GM21576 (cell line): ENCODE measurements around the gene MICAL3.
"Not testable (repeated sequence)": the region's sequence is repeated elsewhere in the genome, so short reads cannot be mapped to it uniquely, and the experiment has no call there.

Experiments
- ATAC-seq: cut with Tn5 transposase; IDR thresholded peaks from one replicate; pipeline ENCODE4 v1.9.1; 2021; ENCODE audit warnings: mild to moderate bottlenecking, moderate library complexity; ENCODE audit not compliant: unreplicated experiment

The MICAL3 gene

DNA sequence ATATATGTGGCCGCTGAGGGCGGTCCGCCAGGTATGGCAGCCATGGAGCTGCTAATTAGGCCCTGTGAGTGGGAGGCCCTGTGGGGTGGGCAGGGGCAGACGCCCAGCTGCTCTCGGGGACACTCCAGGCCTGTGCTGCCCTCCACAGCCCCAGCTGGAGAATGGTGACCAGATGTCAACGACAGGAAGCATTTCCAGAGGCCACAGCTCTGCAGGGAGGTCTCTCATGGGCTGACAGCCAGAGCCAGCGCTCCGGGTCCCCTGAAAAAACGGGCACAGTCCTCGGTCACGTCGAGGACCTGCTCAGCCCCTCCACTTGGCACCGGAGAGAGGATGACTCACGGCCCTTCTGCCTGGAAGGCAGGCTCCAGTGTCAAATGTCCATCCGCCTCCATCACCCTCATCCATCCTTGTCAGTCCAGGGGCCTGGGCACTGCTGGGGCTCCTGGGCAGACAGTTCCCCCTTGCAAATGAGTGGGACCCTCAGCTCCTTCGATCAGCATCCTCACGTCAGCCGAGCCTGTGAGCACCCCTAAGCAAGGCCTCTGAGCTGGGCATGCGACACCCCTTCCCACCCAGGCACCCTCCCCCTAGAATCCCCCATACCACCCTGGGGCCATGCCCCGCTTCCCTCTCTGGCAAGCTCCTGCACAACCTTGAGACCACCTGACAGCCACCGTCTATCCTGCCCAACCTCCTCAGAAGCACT is 252.0 kb downstream of the MICAL3 start:
- ATAC-seq, result no peak

DNA sequence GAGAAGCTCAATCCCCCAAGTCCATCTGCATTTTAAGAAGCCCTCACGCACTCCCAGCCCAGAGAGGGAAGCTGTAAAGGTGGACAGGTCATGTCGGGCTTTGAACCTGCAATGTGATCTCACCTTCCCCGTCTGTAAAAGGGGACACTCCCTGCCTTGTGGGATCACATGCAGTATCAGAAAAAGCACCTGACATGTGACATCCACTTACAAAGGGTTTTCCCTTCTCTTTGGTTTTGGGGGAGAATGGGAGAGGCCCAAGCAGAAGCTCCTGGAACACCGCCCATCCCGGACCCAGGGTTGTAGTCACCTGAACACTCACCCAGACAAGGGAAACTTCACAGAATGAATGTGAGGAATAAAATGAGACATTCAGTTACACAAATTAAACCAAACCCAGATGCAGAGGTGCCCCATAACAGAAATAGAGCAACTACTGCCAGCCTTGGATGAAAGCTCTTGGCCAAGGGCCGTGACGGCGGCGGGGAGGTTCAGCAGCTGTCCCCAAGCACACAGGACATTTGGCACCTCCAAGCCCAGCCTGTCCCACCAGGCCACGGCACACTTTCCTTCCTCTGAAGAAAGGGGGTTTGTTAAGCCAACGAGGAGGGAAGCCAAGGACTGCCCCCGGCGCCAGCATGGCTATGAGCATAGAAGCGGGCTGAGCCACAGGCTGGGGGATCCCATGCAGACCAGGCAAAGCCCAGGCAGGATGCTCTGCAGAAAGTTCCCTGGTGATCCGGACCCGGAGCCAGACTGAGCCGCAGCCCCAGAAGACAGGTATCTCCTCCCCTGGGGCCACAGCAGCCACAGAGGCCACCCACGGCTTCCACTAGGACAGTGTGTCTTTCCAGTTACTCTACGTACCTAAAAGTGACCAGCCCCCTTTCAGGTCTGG is 253.9 kb downstream of the MICAL3 start:
- no peak for ATAC-seq

DNA sequence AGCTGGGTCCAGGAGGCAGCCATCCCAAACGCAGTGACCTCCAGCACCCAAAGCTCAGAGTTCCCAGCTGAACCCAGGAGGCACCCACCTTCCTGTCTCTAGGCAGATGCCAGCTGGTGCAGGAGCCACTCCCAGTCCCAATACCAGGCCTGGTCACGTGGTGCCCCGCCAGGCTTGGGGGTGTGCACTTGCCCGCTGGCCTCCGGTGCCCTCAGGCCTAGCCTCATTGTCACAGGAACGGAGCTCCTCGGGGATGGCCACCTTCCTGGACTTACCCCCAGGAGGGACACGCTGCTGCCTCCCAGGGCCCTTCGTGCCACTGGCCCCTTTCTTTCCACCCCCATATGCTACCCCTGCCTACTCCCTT is 254.7 kb downstream of the MICAL3 start:
- ATAC-seq, result no peak

DNA sequence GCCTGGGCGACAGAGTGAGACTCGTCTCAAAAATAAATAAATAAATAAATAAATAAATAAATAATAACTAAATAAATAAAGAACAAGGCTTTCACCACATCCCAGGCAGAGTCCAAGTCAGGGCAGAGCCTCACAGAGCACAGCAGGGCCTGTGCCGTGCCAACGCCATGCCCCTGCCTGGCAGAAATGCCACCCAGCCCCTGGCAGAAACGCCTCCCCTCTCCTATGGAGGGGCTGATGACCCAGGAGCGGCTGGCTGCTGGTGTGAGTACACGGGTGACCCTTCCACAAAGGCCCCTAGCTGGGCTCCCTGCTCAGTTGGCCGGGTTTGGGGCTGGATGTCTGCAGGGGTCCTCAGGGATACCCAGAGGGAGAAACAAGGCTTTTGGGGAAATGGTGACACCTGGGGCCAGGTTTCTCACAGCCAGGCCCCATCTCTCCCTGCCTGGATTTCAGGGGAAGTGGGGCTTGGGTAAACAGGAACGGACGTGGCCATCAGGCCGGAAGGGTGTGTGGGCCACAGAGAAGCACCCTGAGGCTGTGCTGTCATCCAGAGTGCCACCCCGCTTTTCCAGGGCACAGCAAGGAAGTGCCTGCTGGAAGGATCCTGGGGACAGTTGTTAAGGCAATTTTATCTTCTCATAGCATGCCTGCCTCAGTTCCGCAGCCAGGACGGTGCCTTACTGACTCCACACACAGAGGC is 255.2 kb downstream of the MICAL3 start:
- ATAC-seq, result no peak

DNA sequence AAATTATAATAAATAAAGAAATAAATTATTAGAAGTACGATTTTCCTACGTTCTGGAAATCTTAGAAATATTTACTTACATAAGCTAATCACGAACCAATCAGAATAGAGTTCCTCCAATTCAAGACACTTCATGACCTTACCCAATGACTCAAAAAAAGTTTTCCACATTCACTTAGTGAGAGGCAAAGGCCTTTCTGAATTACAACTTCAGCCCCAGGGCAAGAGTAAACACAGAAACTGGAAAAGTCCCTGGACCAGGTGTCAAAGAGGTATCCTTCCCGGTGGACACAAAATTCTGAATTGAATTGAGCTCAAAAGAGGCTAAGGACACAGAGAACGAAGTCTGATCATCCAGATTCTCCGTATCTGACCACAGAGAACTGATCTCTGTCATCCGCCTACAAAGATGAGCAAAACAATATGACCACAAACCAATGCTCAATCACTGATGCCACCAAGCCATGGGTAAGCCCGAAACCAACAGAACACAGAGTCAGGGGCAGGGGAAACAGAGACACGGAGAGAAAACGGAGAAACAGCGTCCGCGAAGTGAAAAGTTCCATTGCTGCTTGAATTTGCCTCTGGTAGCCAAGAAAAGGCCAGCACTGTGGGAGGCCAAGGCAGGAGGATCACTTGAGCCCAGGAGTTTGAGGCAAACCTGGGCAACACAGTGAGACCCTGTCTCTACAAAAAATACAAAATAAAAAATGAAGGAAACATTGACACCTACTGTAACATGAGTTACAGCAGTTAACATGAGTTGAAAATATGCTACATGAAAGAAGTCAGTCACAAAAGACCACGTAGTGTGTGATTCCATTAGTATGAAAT is 256.9 kb downstream of the MICAL3 start:
- ATAC-seq, result peak; percentile 68

DNA sequence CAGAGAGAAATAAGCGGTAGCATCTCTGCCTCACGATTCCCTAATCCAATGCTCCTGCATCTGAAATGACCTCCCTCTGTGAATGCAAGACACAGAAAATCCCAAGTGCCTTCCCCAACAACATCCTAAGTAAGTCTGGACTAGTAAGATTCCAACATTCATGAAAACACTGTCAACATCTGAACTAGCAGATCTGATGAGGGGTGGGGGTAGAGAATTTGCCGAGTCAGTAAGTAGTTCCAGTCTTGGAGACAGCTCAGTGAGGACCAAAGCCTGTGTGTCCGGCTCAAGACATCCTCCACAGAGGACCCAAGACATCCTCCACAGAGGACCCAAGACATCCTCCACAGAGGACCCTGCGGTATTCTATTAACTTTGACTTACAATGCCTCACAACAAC is 259.5 kb downstream of the MICAL3 start:
- ATAC-seq, result not testable (repeated sequence)

DNA sequence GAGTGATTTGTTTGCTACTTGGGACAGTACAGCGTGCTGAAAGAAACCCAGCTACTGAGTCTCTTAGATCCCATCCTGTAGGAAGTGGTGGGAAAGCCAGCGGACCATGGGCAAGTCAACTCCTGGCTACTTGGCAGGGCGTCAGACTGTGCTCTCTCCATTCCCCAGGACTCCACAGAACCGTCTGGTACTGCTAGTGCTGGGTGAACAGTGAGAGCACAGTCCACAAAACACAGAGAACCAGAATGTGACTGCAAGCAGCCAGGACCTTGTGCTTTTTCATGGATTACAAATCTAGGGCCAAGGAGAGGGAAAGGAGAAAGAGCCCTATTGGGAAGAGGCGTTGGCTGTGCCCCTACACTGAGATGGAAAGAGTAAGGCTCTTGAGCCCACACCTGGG is 260.3 kb downstream of the MICAL3 start:
- ATAC-seq, result no peak

DNA sequence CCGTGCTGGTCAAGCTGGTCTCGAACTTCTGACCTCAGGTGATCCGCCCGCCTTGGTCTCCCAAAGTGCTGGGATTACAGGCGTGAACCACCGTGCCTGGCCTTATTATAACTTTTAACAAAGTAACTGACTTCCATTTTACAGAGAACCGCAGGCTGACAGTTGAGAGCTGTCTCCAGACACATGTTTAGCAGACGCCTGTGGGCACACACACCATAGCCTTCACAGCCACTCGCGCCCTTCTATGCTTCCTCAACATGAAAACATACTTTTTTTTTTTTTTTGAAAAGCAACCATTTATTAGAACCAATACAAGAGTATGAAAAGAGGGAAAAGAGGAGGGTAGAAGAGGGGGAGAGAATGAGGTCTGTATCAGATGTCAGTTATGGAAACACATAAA is 260.9 kb downstream of the MICAL3 start:
- not testable (repeated sequence) for ATAC-seq

DNA sequence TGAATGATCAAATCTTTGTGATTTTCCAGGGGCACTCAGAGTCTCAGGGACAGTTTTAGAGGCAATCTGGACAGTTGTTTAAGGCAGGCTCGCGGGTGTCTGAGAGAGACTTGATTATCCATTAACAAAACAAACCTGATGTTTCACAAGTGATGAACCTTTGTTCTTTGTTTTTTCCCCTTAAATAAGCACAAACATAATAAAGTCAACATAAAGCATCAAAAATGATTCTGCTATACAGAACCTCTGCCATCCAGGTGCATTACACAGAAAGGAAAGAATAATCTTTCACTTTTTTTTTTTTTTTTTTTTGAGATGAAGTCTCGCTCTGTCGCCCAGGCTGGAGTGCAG is 263.2 kb downstream of the MICAL3 start:
- no peak for ATAC-seq

DNA sequence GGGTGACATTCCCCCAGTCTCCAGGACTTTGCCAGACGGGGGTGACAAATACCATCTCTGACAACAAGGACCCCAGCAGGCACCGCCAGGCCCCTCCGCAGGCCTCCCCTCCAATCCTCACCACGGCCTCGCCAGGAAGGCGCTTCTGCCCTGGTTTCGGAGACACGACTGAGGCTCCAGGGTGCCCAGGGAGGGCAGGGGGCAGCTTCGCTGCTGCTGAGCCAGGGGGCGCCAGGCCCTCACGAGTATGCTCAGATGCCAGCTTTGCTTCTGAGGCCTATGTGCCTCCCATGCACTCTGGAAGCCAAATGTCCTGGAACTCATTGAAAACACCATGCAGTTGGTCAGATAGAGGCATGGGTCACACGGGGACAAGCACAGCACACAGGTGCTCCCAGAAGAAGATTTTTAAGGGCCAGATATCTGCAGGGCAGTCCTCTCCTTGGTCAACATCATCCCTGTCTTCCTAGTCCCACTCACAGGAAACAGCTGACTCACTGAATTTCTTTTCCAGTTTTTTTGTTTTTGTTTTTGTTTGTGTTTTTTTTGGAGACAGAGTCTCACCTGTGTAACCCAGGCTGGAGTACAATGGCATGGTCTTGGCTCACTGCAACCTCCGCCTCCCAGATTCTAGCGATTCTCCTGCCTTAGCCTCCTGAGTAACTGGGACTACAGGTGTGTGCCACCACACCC is 270.0 kb downstream of the MICAL3 start:
- no peak for ATAC-seq

DNA sequence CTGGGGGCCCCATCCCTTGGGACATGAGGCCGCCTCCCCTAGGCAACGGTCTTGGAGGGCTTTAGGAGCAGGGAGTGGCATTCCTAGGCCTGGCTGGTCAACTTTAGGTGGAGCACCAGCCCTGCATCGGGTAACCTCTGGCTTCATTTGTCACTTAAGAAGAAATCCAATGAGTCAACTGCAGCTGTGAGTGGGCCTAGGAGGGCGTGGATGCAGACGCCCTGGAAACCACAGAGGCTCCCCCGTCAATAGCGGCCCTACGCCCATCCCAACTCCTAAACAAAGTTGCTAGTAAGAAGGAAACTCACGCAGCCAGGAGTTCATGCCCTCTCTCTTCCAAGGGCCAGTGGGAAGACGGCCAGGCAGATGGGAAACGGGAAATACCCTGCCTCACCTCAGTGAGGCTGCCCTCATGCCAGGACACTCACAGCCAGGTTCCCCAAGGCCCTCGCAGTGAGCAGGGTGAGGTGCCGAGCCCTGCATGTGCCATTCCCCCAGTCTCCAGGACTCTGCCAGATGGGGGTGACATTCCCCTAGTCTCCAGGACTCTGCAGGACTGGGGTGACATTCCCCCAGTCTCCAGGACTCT is 270.9 kb downstream of the MICAL3 start:
- no peak for ATAC-seq

DNA sequence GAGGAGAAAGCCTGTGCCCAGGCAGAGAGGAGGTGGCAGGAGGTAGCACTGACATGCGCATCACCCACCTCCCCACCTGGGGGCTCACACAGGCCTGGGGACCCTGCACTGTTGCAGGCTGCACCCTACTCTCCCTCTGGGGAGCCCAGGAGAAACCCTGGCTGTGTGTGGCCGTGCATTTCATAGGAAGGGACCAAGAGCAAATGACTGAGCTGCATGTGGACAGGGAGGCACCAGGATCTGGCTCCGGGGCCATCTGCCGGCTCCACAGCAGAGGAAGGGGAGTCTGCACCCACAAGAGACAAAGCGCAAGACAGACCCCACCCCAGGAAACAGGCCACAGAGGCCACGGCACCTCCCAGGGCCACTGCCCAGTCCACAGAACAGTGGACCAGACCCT is 272.8 kb downstream of the MICAL3 start:
- ATAC-seq, result no peak

DNA sequence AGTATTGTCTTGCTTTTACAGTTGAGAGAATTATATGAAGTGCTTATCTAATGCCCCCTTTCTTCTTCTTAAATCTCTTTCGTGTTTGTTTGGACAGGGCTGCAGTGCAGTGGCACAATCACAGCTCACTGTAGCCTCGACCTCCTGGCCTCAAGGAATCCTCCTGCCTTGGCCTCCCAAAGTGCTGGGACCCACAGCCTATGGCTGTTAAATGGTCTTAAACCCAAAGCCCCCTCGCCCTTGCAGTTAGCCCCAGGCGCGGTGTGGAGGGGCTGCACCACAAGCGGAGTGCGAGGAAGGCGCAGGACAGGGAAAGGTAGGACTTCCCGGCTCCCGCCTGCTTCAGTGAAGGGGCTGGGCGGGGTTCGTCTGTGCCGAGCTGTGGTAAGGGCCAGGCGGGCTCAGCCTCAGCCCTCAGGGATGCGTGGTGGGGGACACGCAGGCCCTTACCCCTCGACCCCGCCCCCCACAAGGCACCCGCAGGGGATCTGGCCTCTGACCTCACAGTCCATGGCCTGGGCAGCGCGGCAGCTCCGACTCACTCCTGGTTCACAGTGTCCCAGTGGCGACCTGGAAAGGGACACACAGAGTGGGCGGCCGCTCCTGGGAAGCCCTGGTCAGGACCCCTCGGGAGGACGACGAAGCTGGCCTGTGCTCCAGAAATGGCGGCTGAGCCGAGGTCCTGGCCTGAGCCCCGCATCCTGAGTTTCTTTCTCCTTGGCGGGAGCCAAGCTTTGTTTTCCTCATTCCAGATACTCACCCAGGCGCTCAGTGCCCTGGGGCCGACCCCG is 274.6 kb downstream of the MICAL3 start:
- ATAC-seq, result no peak

DNA sequence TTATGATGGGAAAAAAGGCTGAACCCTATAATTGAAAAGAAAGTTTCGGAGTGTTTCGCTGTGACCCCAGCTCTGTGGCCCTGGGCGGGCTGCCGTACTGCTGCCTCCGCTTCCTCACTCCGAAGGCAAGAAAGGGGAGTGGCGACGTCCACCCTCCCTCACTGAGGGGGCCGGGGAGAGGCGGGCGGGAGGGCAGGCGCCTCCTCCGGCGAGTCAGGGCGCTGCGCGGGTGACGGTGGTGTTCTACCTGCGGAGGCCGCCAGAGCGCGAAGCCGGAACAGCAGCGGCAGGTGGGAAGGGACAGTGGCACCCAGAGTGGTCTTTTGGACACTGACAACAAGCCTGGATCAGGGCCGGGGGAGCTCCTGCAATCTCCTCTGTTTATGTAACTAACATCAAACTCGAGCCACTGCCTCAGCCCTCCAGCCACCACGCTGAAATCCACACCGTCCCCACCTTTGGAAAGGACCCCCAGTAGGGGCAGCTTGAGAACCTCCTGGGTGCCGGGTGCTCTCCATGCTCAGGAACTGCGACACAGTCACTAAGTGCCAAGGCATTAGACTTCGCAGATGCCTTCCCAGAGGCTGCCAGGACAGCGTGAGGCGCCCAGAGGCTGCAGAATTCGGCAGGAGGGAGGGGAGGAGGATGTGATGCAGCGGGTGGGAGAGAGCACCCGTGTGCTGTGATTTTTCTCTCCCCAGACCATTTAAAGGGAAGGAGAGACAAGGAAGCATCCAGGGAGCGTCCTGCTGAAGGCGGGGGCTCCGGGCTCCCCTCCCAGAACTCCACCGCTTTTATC is 275.6 kb downstream of the MICAL3 start:
- ATAC-seq, result no peak

DNA sequence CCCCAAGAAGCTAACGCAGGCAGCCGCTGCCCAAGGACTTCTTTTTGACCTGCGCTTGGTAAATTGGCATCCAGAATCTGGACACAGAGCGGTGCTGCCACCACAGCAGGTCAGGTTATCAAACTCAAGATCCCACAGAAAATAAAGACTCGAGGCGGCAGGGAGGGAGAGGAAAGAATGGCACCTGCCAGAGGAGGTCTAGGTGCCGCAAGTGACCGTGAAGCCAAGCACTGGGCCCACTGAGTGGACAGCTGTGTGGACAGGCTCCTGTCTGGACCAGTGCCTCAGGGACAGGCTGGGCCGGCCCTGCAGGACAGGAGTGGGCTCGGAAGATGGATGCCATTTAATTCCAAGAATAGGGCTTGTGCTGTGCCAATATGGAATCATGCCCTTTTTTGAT is 277.4 kb downstream of the MICAL3 start:
- no peak for ATAC-seq

DNA sequence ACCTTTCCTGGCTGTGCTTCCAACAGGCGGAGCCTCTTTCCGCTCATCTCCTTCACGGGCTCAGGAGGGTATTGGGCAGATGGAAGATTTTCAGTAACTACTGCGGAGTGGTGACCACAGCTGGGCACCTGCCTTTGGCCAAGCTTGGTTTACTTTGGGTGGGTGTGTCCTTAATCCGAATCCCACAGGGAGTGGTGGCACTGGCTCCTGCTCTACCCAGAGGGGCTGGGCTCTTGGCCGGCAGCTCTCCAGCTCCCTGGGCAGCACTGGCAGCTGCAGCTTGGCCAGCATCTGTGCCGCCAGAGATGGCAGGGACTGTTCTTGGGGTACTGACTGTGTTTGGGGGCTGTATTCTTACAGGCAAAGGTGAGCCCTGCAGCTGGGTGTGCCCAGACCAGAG is 279.9 kb downstream of the MICAL3 start:
- ATAC-seq, result no peak

DNA sequence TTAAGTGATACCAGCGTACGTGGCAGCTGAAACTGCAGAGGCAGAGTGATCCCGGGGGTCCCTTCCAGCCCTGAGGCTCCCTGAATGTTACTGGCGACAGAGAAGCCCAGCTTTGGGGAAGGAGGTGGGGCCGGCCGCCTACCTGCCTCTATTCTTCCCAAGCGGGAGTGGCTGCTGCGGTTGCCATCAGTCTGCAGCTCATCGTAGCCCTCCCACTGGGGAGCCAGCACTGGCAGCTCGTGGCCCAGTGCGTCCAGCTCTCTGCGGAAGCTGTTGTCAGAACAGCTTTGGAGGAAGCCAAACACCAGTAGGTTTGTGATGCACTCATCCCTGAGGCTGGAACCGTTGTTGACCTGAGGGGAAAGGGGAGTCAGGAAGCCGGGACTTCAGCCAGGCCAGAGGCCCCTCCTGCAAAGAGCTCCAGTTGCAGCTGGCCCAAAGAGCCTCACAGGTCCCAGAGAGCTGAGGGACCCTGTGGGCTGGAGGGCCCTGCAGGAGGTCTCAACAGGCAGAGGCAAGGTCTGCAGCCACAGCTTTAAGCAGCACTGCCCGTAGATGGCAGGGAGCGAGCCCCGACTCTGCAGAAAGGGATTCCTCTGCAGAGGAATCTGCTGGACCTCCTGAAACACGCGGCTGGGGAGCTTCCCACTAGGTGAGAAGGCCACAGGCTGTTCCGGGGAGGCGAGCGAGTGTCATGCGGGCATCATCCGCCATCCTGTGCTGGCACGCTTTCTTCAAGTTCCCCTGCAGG is 280.5 kb downstream of the MICAL3 start:
- no peak for ATAC-seq

DNA sequence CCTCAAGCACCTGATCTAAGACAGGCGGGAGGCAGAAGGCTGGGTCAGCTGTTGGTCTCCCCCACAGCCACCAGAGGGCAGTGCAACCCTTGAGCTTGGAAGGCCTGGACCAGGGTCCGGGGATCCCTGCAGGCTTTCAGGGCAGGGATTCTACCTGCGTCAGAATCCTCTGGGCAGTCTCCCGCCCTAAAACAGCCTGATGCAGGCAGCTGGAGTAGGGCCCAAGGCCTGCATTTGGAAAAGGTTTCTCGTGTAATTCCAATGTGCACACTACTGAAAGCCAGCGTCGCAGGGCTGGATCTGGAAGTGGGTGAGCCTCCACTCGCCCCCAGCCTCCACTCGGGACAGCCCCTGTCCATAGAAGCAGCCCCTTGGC is 281.8 kb downstream of the MICAL3 start:
- peak; percentile 62 for ATAC-seq
